Activated T-cell treated with anti-CD3 and anti-CD28 coated beads, Interleukin-2, amount 50 U/mL, for 48 hours (primary cell): ENCODE data around the gene PPARA.

ENCODE experiments used
- DNase-seq, 2 experiments: peaks; one replicate each; pipeline ENCODE4 v3.0.0-alpha.2; 2020

Gene PPARA

GRCh38 chr22:46280063-46280817, 129.9 kb downstream of the PPARA start:
- no peak for DNase-seq

- no peak for DNase-seq
These were observed 130.8 kb downstream of the PPARA start for GRCh38 chr22:46280999-46281623.

GRCh38 chr22:46281866-46282678, 131.7 kb downstream of the PPARA start:
- no peak for DNase-seq

- no peak for DNase-seq
These were observed 135.7 kb downstream of the PPARA start for GRCh38 chr22:46286006-46286405.

DNA sequence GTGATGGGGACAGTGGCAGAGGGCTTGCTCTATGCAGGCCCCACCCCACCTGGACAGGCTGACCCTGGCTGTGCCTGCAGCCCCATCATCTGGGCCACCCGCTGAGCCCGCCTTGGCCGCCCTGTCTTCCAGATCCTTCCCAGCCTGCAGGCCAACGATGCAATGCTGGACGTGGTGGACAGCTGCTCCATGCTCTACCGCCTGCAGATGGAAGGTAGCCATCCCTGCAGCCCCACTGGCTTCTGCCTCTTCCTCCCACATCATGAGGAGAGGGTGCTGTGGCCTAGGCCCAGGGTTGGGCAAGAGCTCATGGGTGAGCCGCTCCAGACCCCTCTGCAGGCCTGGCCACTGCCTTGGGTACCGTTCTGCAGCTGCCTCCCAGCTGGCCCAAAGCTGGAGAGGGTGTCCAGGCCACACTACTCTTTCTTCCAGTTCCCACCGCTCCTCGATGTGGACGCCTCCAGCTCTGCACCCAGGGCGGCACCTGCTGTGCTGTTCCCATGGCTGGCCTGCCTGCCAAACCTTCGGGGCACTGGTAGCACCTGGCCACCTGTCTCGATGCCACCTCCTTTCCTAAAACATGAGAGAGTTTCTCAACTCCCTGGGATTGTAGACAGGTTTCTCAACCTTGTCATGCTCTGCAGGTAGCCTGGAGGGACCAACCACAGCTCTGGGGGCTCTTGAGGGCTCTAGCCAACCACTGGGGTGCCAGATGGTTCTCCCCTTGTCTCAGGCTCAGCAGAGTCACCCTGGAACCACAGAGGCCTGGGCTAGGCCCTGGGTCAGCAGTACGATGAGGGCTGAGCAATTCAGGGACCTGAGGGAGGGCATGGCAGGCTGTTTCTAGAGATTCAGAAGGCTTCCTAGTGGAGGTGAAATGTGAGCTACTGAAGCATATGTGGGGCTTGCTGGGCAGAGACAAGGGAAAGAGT, 136.9 kb downstream of the PPARA start:
- no peak for DNase-seq

GRCh38 chr22:46287873-46288751, 137.8 kb downstream of the PPARA start:
- DNase-seq = peak; percentile 38 to 52

GRCh38 chr22:46288846-46289243, 138.5 kb downstream of the PPARA start:
- DNase-seq = no peak

GRCh38 chr22:46289244-46289891, 139.0 kb downstream of the PPARA start:
- no peak for DNase-seq

DNA sequence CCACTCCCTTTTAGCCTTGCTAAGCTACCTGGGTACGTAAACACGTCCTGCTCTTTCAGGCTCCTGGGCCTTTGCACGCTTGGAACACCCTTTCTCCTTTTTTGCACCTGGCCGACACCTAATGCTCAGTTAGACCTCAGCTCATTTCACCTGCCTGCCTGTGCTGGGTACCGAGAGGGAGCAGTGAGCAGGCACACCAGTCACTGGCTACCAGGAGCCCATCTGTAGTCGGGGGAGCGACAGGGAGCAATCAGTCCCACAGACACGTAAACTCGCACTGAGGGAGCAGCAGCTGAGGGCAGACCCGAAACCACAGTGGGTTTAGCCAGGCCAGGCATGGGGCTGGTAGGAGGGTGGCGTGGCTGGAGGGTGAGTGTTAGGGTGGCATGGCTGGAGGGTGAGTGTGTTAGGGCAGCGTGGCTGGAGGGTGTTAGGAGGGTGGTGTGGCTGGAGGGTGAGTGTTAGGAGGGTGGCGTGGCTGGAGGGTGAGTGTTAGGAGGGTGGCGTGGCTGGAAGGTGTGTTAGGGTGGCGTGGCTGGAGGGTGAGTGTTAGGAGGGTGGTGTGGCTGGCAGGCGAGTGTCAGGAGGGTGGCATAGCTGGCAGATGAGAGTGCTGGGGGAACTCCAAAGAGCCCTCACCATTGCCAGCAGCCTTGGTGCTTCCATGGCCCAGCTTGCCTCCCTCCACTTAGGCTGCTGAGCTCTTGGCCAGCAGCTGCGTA, 140.0 kb downstream of the PPARA start:
- no peak for DNase-seq

- DNase-seq = no peak
These were observed 140.8 kb downstream of the PPARA start for GRCh38 chr22:46290843-46291785.

DNA sequence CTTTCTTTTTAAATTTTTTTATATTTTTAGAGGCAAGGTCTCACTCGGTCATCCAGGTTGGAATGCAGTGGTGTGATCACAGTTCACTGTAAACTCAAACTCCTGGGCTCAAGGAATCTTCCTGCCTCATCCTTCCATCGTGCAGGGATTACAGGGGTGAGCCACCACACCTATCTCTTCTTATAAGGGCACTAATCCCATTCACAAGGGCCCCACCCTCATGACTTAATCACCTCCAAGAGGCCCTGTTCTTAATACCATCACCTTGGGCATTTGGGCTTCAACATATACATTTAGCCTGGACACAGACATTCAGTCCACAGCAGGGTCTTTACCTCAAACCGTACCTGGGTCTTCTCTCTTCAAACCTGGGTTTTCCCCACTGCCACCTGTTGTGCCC, 141.8 kb downstream of the PPARA start:
- no peak for DNase-seq

DNA sequence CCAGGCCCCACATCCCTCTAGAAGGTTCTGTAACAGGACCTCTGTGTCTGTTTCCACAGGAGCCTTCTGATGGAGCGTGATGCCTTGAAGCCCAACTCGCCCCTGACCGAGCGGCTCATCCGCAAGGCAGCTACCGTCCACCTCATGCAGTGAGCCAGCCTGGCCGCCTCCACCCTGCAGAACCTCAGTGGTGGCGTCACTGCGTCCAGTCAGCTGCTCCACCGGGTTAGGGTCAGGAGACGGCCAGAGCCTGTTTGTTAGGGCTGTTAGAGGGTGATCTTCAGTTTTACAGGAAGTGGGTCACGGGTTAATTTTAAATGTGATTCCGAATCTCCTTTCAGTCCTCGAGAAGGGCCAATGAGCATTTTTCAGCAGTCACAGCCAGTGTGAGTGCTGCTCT, 142.4 kb downstream of the PPARA start:
- DNase-seq = no peak
